GM18907 (cell line): ENCODE results near the gene ELP4.

Experiments used
- ATAC-seq: cut with Tn5 transposase; IDR thresholded peaks from one replicate; pipeline ENCODE4 v1.9.1; 2021; ENCODE audit warnings: mild to moderate bottlenecking, moderate library complexity; ENCODE audit not compliant: unreplicated experiment

ELP4 gene

DNA sequence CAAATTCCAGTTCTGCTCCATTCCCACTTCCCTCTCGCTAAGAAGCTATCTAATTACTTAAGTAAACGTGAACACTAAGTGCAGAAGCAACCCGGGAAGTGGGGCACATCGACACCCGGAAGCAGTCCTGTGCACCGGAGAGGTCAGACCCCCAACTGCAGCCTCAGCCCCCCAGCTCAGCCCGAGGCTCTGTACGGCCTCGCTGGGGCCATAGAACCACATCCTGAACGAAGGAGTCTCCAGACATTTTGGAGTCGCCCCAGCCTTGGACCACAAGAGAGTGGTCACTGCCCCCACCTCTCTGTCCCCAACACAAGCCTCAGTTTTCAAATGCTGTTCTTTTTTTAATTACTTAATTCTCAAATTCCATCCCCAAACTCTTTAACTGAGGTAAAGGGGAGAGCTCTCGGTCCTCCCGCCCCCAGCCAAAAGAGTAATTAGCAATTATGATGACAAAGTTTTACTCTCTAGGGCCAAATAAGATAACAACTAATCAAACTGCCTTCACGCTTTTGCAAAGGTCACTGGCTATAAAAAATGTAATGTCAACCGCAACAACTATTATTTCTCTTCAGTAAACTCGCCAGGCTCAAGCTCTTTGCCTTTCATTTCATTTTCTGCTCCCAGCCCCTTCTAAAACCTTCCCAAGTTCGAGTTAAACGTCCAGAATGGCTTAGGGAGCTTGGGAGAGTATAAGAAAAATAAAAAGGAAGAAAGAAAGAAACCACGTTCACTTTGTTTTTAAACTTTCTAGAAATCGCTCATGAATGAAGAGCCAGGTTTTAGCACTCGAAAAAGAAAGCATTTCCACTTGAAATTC lies 299.4 kb downstream of the ELP4 start:
- no peak for ATAC-seq

DNA sequence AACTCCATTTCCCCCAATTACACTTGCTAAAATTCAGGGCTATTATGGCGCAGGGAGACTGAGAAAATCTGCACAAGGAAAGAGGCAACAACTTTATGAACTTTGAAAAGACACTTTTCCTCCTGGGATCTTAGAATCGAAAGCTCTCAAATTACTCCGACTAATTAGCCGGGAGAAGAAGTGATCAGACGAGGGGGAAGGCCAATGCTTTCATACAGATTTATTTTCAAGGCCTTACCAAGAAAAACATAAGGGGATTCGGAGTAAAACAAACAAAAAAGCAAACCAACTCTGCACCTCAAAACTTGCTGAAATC lies 299.9 kb downstream of the ELP4 start:
- ATAC-seq, result no peak

DNA sequence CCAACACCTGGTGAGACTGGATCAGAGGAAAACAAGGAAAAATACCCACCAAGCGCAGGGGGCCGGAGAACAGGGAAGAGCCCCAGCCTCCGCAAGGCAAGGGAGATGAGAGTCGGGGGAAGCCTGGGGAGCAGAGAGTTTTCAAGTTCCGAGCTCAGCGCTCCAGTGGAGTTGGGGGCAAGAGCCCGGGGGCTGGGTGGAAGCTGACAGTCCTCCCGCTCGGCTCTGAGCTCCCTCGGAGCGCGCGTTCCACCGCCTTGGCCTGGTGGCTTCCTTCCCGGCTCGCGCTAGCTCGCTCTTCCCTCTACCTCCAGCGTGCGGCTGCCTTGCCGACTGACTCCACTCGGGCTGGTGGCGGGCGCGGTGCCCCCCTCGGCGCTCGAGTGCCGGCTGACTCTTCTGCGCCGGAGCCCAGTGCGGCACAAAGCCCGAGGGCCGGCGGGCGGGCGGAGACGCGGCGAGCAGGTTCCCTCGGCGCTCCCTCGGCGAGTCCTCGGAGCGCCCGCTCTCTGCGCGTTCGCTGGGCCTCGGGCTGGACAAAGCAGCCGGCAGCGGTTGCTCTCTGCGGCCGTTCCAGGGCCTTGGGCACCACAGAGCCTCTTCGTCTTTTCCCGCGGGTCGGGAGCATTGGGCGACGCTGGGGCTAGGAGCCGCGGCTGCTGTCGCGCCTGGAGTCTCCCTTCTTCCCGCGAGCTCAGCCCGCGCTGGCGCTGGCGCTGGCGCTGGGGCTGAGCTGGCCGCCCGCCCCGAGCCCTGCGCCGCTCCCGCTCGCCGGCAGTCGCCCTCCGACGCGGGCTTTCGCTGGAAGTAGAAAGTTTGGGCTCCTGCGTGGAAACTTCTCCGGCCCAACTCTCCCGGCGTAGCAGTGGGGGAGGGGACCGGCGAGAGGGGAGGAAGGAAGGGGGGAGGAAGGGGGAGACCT lies 300.6 kb downstream of the ELP4 start:
- no peak for ATAC-seq

GRCh38 chr11:31810779-31811647 lies 301.4 kb downstream of the ELP4 start, which contains the start of gene PAX6:
TSS of gene PAX6 (minus strand) at chr11:31811322. CDS start at chr11:31806411, 4,911 bp downstream.
- peak; percentile 69 for ATAC-seq

GRCh38 chr11:31812383-31813381 lies 303.1 kb downstream of the ELP4 start:
- ATAC-seq, result no peak

- no peak for ATAC-seq
These were observed 304.0 kb downstream of the ELP4 start for GRCh38 chr11:31813391-31814175.

DNA sequence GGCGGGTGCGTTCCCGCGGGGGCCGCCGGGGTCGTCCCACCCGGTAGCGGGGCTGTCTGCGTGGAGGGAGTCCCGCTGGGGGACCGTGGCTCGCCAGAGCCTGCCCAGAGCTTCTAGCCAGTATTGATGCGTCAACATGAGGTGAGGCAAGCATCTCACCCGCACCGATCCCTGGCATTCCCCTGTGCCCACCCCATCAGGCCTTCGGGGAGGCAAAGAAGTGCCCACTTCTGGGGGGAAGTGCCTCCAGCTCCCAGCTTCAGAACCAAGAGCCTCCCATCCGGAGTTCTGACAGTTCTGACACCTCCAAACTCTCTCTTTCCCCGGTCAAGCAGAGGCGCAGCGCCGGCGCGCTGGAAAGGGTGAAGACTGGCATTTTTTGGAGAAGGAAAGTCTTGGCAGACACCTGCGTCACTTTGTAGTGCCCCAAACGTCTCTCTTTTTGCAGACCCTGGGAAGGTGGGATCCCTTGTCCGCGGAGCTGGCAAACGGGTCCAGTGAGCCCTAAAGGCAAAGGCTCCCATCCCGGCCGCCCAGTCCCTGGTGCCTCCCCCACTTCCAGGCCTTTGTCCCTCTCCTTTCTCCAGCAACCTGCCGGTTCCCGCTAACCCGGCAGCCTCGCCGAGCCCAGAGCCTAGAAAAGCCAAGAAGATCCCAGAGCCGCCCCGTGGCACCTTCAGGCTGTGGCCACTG lies 304.8 kb downstream of the ELP4 start:
- ATAC-seq, result no peak

GRCh38 chr11:31815711-31816467 lies 306.3 kb downstream of the ELP4 start:
- no peak for ATAC-seq

- no peak for ATAC-seq
These were observed 307.0 kb downstream of the ELP4 start for GRCh38 chr11:31816468-31817053.

GRCh38 chr11:31817054-31817620 lies 307.6 kb downstream of the ELP4 start:
- ATAC-seq, result no peak

- ATAC-seq, result no peak
These were observed 308.3 kb downstream of the ELP4 start for GRCh38 chr11:31817621-31818424.

GRCh38 chr11:31818425-31818755 lies 308.8 kb downstream of the ELP4 start:
- no peak for ATAC-seq

- ATAC-seq, result no peak
These were observed 309.3 kb downstream of the ELP4 start for GRCh38 chr11:31818874-31819331.

DNA sequence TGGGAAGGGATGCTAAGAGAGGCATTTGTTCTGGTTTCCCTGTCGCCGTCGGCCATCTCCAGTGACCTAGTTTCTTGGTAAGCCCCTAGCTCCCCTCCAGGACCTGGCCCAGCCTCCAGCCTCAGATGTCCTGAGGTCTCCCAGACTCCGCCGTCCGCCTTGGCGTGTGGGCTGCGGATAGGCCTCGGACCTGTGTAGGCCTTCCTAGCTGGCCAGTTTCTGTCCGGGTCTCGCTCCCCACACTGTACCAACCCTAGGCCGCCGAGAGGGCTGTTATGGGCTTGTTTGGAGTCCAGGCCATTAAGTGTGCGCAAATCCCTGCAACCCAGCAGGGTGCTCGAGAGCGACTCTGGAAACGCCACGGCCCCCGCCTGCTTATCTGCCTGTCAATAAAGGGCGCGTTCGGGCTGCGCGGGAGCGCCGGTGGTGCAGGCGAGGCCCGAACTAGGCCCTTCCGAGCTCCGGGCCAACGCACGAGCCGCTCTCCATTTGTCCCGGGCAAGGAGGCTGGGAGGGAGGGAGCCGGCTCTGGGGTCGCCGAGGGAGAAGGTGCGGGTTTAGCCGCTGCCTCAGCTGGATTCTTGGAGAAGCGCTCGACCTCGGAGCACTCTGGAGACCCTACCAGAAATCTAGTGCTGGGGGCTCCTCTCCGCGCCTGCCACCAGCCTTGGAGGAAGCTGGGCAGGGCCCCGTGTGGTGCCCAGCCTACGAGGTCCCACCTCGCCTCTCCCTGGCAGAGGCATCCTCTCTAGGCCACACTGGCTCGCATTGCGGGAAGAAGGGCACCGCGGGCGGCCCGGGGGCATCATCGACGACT lies 310.3 kb downstream of the ELP4 start:
- no peak for ATAC-seq

- ATAC-seq, result no peak
These were observed 310.9 kb downstream of the ELP4 start for GRCh38 chr11:31820438-31820818.
